Stomach (tissue), 9 donors: ENCODE results near the gene LRGUK. TPM values are rescaled to one million over a fixed set of nuclear protein-coding genes. Genes with fewer than 3 reads are reported as not detected.
"Not testable (repeated sequence)": the region's sequence is repeated elsewhere in the genome, so short reads cannot be mapped to it uniquely, and the experiment has no call there.

ENCODE experiments used
- DNase-seq, 2 donors: peaks; one replicate each; pipeline versions ENCODE4 v3.0.0 to v3.0.0-alpha.2; 2013 to 2019
- H3K27ac ChIP-seq, 5 donors: fragments of 200-600 bp in 4 of 5; sonication (generic) in 4 of 5; one replicate each; pipeline ENCODE4 v1.5.1; 2013 to 2019; ENCODE audit warnings: mild to moderate bottlenecking in 1 of 5, moderate library complexity in 1 of 5
- H3K27me3 ChIP-seq, 3 donors: fragments of 200-600 bp; sonication (generic); one replicate each; pipeline ENCODE4 v1.5.1; 2017 to 2019; ENCODE audit warnings: mixed run types in 1 of 3
- H3K36me3 ChIP-seq, 4 donors: fragments of 200-600 bp; sonication (generic); 1 replicate in 3 of 4; 2 replicates in 1 of 4; pipeline ENCODE4 v1.5.1; 2016 to 2019
- H3K4me1 ChIP-seq, 4 donors: fragments of 200-600 bp; sonication (generic); one replicate each; pipeline ENCODE4 v1.5.1; 2016 to 2019
- H3K4me3 ChIP-seq, 4 donors: fragments of 200-600 bp; sonication (generic) in 3 of 4; one replicate each; pipeline ENCODE4 v1.5.1; 2016 to 2019; ENCODE audit warnings: mild to moderate bottlenecking in 1 of 4
- H3K9me3 ChIP-seq, 4 donors: fragments of 200-600 bp; sonication (generic); one replicate each; pipeline ENCODE4 v1.5.1; 2016 to 2019
- EP300 ChIP-seq: sonication (generic); formaldehyde crosslinking; IDR thresholded peaks from one replicate; pipeline ENCODE4 v1.6.1; 2017; ENCODE audit warnings: antibody characterized with exemption
- POLR2A ChIP-seq, 4 donors: fragments of 450-650 bp; IDR thresholded peaks; one replicate each; pipeline ENCODE4 v1.6.1; 2016; ENCODE audit warnings: antibody characterized with exemption in 4 of 4, control low read depth in 2 of 4, mild to moderate bottlenecking in 1 of 4, moderate library complexity in 1 of 4
- POLR2AphosphoS5 ChIP-seq, 3 donors: sonication (generic); formaldehyde crosslinking; IDR thresholded peaks; one replicate each; pipeline ENCODE4 v1.6.1; 2016; ENCODE audit warnings: antibody characterized with exemption in 3 of 3
- WGBS, 5 donors: extraction: QIAGEN DNeasy Blood & Tissue Kit in 3 of 5; methylation state at CpG; one replicate each; pipeline versions ENCODE4 v1.1.5 to v1.1.7; 2013 to 2018; 5-methylcytosine and 5-hydroxymethylcytosine counted together
- intact Hi-C: fragments of 100-400 bp; cut with DNase I; formaldehyde crosslinking; loops from one replicate; pipeline ENCODE4 v1.15.1; 2023; ENCODE audit warnings: low total_unique reads
- polyA plus RNA-seq, 3 donors: library from polyadenylated mRNA; stranded (reverse); fragments of 200-250 nt; gene quantifications; one replicate each; pipeline ENCODE4 v1.2.3, GENCODE V29; 2013
- total RNA-seq, 5 donors: library from RNA; depleted of rRNA; stranded (reverse); fragments of >200 nt; gene quantifications; one replicate each; pipeline versions ENCODE4 v1.1.0 to v1.2.3, GENCODE V29; 2014 to 2016
- TF ChIP-seq, protein P1 (sequence below), 7 experiments: fragments of 450-650 bp in 4 of 7; fragments of 200-600 bp in 3 of 7; sonication (generic) in 3 of 7; IDR thresholded peaks; one replicate each; pipeline ENCODE4 v1.5.1; 2016 to 2019; ENCODE audit warnings: antibody characterized with exemption in 7 of 7, control low read depth in 2 of 7, mild to moderate bottlenecking in 1 of 7
- donor health status: healthy with polysubstance abuse.
- donor health status: Bipolar disorder and iron deficiency.
- donor health status: healthy.

LRGUK gene
- total and polyA plus RNA-seq, 8 donors = 0.10 to 4.1 (median 1.5) TPM; not detected in 3

DNA sequence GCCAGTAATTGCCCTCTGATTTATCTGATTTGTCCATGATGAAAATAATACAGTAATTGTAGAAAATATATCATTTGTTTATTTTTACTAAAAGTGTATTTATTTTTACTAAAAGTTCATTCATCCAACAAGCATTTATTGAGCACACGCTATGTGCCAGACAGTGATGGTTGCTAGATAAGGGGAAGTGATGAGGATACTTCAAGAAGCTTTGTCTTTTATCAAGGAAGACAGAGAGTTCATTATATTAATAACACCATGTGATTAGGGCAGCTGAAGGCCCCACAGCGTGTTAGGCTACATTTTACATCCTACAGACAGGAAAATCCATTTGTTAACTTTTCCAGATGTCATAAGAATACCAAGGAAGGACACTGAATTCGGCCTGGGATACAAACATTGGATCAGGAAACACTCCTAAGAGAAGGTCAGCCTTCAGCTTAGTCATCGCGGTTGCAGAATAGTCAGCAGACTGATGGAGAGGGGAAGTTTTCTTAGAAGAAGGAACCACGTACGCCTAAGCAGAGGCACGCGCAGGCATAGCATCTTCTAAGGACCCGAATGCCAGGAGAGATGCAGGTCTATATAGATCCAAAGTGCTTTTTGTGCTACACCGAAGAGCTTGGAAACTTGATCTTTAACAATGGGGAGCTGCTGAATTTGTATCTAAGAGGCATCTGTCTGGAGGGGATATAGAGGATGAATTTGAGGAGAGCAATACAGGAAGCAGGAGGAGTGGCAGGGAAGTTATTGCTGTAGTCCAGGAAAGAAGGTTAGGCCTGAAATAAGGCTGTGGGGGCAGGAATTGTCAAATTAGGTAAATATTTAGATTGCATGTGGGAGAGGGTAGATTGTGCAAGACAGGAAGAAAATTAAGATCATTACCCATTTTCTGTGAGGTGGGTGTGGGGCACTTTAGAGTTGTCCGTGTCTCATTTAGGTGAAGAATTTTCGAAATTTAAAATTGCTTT is 85.7 kb downstream of the LRGUK start:
- H3K4me1 ChIP-seq = no peaks in the 10 kb centered on the region
- no peak for DNase-seq
- H3K36me3 ChIP-seq = no peaks in the 10 kb centered on the region
- no peak for TF ChIP-seq EP300
- TF ChIP-seq, protein P1, sequence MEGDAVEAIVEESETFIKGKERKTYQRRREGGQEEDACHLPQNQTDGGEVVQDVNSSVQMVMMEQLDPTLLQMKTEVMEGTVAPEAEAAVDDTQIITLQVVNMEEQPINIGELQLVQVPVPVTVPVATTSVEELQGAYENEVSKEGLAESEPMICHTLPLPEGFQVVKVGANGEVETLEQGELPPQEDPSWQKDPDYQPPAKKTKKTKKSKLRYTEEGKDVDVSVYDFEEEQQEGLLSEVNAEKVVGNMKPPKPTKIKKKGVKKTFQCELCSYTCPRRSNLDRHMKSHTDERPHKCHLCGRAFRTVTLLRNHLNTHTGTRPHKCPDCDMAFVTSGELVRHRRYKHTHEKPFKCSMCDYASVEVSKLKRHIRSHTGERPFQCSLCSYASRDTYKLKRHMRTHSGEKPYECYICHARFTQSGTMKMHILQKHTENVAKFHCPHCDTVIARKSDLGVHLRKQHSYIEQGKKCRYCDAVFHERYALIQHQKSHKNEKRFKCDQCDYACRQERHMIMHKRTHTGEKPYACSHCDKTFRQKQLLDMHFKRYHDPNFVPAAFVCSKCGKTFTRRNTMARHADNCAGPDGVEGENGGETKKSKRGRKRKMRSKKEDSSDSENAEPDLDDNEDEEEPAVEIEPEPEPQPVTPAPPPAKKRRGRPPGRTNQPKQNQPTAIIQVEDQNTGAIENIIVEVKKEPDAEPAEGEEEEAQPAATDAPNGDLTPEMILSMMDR (IDR thresholded peaks at IDR 0.05) = no peak
- TF ChIP-seq POLR2A (IDR thresholded peaks at IDR 0.05) = no peak
- no peak for TF ChIP-seq POLR2AphosphoS5 (IDR thresholded peaks at IDR 0.05)
- intact Hi-C loops = no loop called here
- H3K4me3 ChIP-seq = no peak overlapping the region
- H3K27ac ChIP-seq = no peak overlapping the region
- no peaks in the 10 kb centered on the region for H3K9me3 ChIP-seq
- WGBS, 5 donors = 66 to 82% (median 78%) methylated on average over 13 of the region's 13 CpGs
- H3K27me3 ChIP-seq = no peaks in the 10 kb centered on the region

DNA sequence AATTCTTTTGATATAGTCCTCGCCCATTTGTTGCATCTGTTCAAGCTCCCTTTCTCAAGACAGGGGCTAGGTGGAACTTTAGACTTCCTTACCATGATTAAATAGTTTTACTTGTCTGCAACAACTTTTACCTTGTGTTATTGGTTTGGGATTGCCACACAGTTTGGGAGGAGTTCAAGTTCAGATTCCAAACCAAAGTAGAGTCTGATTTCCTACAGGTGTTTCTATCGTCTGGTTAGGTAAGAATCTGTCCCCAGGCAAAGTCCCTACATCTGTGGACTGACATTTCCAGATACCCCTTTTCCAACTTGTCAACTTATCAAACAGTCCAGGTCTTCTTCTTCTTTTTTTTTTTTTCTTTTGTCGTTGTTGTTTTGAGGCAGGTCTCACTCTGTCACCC is 93.1 kb downstream of the LRGUK start:
- Histone ChIP-seq H3K27me3 (no peaks in the 10 kb centered on the region), H3K36me3 (no peaks in the 10 kb centered on the region), H3K27ac (no peak overlapping the region), H3K9me3 (no peaks in the 10 kb centered on the region), H3K4me1 (no peaks in the 10 kb centered on the region), H3K4me3 (no peak overlapping the region)
- WGBS, 5 donors = 74 to 94% (median 85%) methylated on average over 3 of the region's 3 CpGs
- intact Hi-C loops = no loop called here
- TF ChIP-seq POLR2AphosphoS5 (IDR thresholded peaks at IDR 0.05) (no peak), POLR2A (IDR thresholded peaks at IDR 0.05) (no peak), EP300 (no peak)
- TF ChIP-seq, protein P1 (IDR thresholded peaks at IDR 0.05) = no peak
- no peak for DNase-seq

DNA sequence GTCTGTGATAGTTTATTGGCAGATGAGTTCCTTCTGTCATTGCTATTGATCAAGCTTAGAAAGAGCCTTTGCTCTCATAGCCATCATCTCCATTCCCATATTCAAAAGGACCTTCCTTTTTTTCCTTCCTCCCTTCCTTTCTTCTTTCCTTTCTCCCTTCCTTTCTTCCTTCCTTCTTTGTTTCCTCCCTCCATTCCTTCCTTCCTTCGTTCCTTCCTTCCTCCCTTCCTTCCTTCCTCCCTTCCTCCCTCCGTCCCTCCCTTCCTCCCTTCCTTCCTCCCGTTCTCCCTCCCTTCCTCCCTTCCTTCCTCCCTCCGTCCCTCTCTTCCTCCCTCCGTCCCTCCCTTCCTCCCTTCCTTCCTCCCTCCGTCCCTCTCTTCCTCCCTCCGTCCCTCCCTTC is 104.2 kb downstream of the LRGUK start:
- H3K4me3 ChIP-seq, DNase-seq, intact Hi-C loops, H3K9me3 ChIP-seq, H3K27ac ChIP-seq, H3K36me3 ChIP-seq, H3K27me3 ChIP-seq, H3K4me1 ChIP-seq: not testable (repeated sequence)
- 81 to 92% (median 86%) methylated on average over 7 of the region's 7 CpGs for WGBS, 5 donors

DNA sequence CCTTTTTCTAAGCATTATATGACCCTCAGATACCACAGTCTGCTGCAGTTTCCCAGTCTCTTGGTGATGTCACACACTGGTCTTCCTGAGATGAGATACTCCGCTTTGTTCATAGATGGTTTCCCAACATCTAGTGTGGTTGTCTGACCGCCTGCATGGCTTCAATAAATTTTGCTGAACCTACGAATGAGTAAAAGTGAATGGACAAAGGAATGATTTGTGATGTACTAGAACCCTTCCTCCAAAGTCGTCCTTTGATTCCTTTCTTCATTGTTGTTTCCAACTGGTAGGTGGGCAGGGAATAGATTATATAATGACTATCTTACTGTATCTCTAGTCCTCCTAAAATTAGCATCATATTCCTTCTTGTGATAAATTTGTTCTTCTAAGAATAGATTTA is 107.1 kb downstream of the LRGUK start:
- H3K27ac ChIP-seq = no peak overlapping the region
- 81 to 90% (median 86%) methylated on average over 4 of the region's 4 CpGs for WGBS, 5 donors
- H3K27me3 ChIP-seq = no peaks in the 10 kb centered on the region
- H3K4me3 ChIP-seq = no peak overlapping the region
- no peak for DNase-seq
- H3K9me3 ChIP-seq = peaks cover 0 to 17% (median 4%) of the 10 kb centered on the region in 4 donors
- intact Hi-C loops = no loop called here
- no peaks in the 10 kb centered on the region for H3K4me1 ChIP-seq
- TF ChIP-seq POLR2AphosphoS5 (IDR thresholded peaks at IDR 0.05) = no peak
- TF ChIP-seq POLR2A (IDR thresholded peaks at IDR 0.05) = no peak
- TF ChIP-seq, protein P1 (IDR thresholded peaks at IDR 0.05) = no peak
- TF ChIP-seq EP300 = no peak
- no peaks in the 10 kb centered on the region for H3K36me3 ChIP-seq

DNA sequence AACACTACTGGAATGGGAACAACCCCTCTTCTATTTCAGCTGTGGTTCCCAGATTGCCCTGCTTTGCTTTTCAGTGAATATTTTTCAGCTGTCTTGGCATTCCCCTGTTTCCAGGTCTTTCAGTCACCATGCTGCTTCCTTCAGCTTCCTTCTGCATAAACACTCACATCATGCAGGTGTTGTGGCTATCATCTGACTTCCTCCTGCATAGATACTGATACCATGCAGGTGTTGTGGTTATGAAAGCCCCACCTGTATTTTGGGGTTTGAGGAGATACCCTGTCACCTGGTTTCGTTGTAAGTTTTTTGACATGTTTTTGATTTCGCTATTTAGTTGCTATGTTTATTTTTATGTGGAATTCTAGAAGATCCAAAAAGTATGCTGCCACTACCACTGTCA is 118.1 kb downstream of the LRGUK start:
- no peak for DNase-seq
- Histone ChIP-seq H3K27ac (no peak overlapping the region), H3K27me3 (no peaks in the 10 kb centered on the region), H3K36me3 (no peaks in the 10 kb centered on the region), H3K4me3 (no peak overlapping the region), H3K9me3 (peaks cover 0 to 9% (median under 1%) of the 10 kb centered on the region in 4 donors), H3K4me1 (no peaks in the 10 kb centered on the region)
- 84 to 90% (median 88%) methylated on average over 2 of the region's 2 CpGs for WGBS, 5 donors
- TF ChIP-seq POLR2AphosphoS5 (IDR thresholded peaks at IDR 0.05) (no peak), POLR2A (IDR thresholded peaks at IDR 0.05) (no peak), EP300 (no peak)
- TF ChIP-seq, protein P1 (IDR thresholded peaks at IDR 0.05) = no peak
- intact Hi-C loops = no loop called here
